ENCODE results near the gene TRIM67. TPM values are rescaled to one million over a fixed set of nuclear protein-coding genes. Genes with fewer than 3 reads are reported as not detected.

TRIM67 gene
- total and polyA plus RNA-seq, 7 donors = under 0.01 to 0.36 (median 0.04) TPM; not detected in 1

- Histone ChIP-seq H3K9me3 (no peaks in the 10 kb centered on the region), H3K27me3 (no peaks in the 10 kb centered on the region), H3K36me3 (no peaks in the 10 kb centered on the region), H3K4me1 (no peaks in the 10 kb centered on the region), H3K27ac (no peak overlapping the region), H3K4me3 (no peak overlapping the region)
- no peak for TF ChIP-seq EP300 (IDR thresholded peaks at IDR 0.05)
- TF ChIP-seq POLR2A (IDR thresholded peaks at IDR 0.05) = no peak
- WGBS, 2 donors = 88 to 90% methylated on average over 21 of the region's 21 CpGs
- no peak for DNase-seq
- intact Hi-C loops (cut with DNase I) = loop anchor here (2.0 kb wide), 1 partner anchor 49 kb away; no protein-coding TSS in a partner anchor
These were observed 41.6 kb downstream of the TRIM67 start for GRCh38 chr1:231203259-231204057.

- peaks cover 0 to 5% (median 0%) of the 10 kb centered on the region in 3 donors for H3K27me3 ChIP-seq
- 57 to 70% methylated on average over 8 of the region's 8 CpGs for WGBS, 2 donors
These were observed 45.0 kb downstream of the TRIM67 start for GRCh38 chr1:231206856-231207255.

GRCh38 chr1:231207437-231207836 is 45.6 kb downstream of the TRIM67 start:
- DNase-seq = no peak
- Histone ChIP-seq H3K27ac (no peak overlapping the region), H3K27me3 (peaks cover 0 to 10% (median 0%) of the 10 kb centered on the region in 3 donors), H3K4me1 (peaks cover 0 to 4% (median 2%) of the 10 kb centered on the region in 4 donors), H3K9me3 (no peaks in the 10 kb centered on the region), H3K4me3 (no peak overlapping the region), H3K36me3 (no peaks in the 10 kb centered on the region)
- intact Hi-C loops (cut with DNase I) = no loop called here
- no peak for TF ChIP-seq POLR2AphosphoS5 (IDR thresholded peaks at IDR 0.05)
- no peak for TF ChIP-seq CTCF (IDR thresholded peaks at IDR 0.05)
- no peak for TF ChIP-seq POLR2A (IDR thresholded peaks at IDR 0.05)
- TF ChIP-seq EP300 (IDR thresholded peaks at IDR 0.05) = no peak
- WGBS, 2 donors = 78 to 86% methylated on average over 3 of the region's 3 CpGs

More at GRCh38 chr1:231206856-231207255, 45.0 kb downstream of the TRIM67 start:
- H3K4me3 ChIP-seq = no peak overlapping the region
- no peak for DNase-seq
- intact Hi-C loops (cut with DNase I) = no loop called here
- no peak for TF ChIP-seq CTCF (IDR thresholded peaks at IDR 0.05)
- no peak for TF ChIP-seq EP300 (IDR thresholded peaks at IDR 0.05)
- TF ChIP-seq POLR2AphosphoS5 (IDR thresholded peaks at IDR 0.05) = no peak
- TF ChIP-seq POLR2A (IDR thresholded peaks at IDR 0.05) = no peak
- no peaks in the 10 kb centered on the region for H3K9me3 ChIP-seq
- H3K4me1 ChIP-seq = peaks cover 0 to 4% (median 2%) of the 10 kb centered on the region in 4 donors
- H3K36me3 ChIP-seq = no peaks in the 10 kb centered on the region
- H3K27ac ChIP-seq = no peak overlapping the region

- peaks cover 0 to 4% (median 2%) of the 10 kb centered on the region in 4 donors for H3K4me1 ChIP-seq
- DNase-seq = no peak
- TF ChIP-seq EP300 (IDR thresholded peaks at IDR 0.05) = no peak
- no peak for TF ChIP-seq CTCF (IDR thresholded peaks at IDR 0.05)
- TF ChIP-seq POLR2A (IDR thresholded peaks at IDR 0.05) = no peak
- TF ChIP-seq POLR2AphosphoS5 (IDR thresholded peaks at IDR 0.05) = no peak
- no peaks in the 10 kb centered on the region for H3K9me3 ChIP-seq
- WGBS, 2 donors = 87 to 94% methylated on average over 14 of the region's 14 CpGs
- no peak overlapping the region for H3K4me3 ChIP-seq
- H3K27me3 ChIP-seq = peaks cover 0 to 13% (median 0%) of the 10 kb centered on the region in 3 donors
- no peaks in the 10 kb centered on the region for H3K36me3 ChIP-seq
- intact Hi-C loops (cut with DNase I) = no loop called here
- H3K27ac ChIP-seq = no peak overlapping the region
These were observed 47.1 kb downstream of the TRIM67 start for GRCh38 chr1:231208980-231209379.

- H3K9me3 ChIP-seq = no peaks in the 10 kb centered on the region
- H3K4me1 ChIP-seq = peaks cover 0 to 4% (median 2%) of the 10 kb centered on the region in 4 donors
- WGBS, 2 donors = 91% methylated on average over 5 of the region's 5 CpGs
- H3K27me3 ChIP-seq = peaks cover 0 to 13% (median 0%) of the 10 kb centered on the region in 3 donors
- H3K27ac ChIP-seq = no peak overlapping the region
- no peak for DNase-seq
- no peak for TF ChIP-seq POLR2A (IDR thresholded peaks at IDR 0.05)
- TF ChIP-seq POLR2AphosphoS5 (IDR thresholded peaks at IDR 0.05) = no peak
- TF ChIP-seq EP300 (IDR thresholded peaks at IDR 0.05) = no peak
- TF ChIP-seq CTCF (IDR thresholded peaks at IDR 0.05) = no peak
- H3K4me3 ChIP-seq = no peak overlapping the region
- H3K36me3 ChIP-seq = no peaks in the 10 kb centered on the region
- intact Hi-C loops (cut with DNase I) = no loop called here
These were observed 47.7 kb downstream of the TRIM67 start for GRCh38 chr1:231209531-231209930.
